ENCODE data around the gene TSPAN2. TPM values are rescaled to one million over a fixed set of nuclear protein-coding genes. Genes with fewer than 3 reads are reported as not detected.

Gene TSPAN2
- total RNA-seq, 4 donors from 2014 or later = 0.83 to 7.6 (median 3.9) TPM

GRCh38 chr1:115088115-115088778, 1.1 kb downstream of the TSPAN2 start:
- DNase-seq = no peak
- TF ChIP-seq, protein P1, sequence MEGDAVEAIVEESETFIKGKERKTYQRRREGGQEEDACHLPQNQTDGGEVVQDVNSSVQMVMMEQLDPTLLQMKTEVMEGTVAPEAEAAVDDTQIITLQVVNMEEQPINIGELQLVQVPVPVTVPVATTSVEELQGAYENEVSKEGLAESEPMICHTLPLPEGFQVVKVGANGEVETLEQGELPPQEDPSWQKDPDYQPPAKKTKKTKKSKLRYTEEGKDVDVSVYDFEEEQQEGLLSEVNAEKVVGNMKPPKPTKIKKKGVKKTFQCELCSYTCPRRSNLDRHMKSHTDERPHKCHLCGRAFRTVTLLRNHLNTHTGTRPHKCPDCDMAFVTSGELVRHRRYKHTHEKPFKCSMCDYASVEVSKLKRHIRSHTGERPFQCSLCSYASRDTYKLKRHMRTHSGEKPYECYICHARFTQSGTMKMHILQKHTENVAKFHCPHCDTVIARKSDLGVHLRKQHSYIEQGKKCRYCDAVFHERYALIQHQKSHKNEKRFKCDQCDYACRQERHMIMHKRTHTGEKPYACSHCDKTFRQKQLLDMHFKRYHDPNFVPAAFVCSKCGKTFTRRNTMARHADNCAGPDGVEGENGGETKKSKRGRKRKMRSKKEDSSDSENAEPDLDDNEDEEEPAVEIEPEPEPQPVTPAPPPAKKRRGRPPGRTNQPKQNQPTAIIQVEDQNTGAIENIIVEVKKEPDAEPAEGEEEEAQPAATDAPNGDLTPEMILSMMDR (IDR thresholded peaks at IDR 0.05) = no peak
- no peak for TF ChIP-seq POLR2A (IDR thresholded peaks at IDR 0.05)
- intact Hi-C loops (cut with DNase I) = no loop called here
- H3K9me3 ChIP-seq = no peaks in the 10 kb centered on the region
- 57 to 79% methylated on average over 5 of the region's 5 CpGs for WGBS, 2 donors
- H3K36me3 ChIP-seq = no peaks in the 10 kb centered on the region
- peak overlapping the region; percentile 67 to 91 (median 88) for H3K27ac ChIP-seq
- H3K4me1 ChIP-seq = peaks cover 0 to 59% (median 8%) of the 10 kb centered on the region in 3 donors
- peaks cover 0 to 15% (median 0%) of the 10 kb centered on the region in 4 donors for H3K27me3 ChIP-seq
- H3K4me3 ChIP-seq = peak overlapping the region in 3 of 4 donors; percentile 65 to 81 (median 69)

DNA sequence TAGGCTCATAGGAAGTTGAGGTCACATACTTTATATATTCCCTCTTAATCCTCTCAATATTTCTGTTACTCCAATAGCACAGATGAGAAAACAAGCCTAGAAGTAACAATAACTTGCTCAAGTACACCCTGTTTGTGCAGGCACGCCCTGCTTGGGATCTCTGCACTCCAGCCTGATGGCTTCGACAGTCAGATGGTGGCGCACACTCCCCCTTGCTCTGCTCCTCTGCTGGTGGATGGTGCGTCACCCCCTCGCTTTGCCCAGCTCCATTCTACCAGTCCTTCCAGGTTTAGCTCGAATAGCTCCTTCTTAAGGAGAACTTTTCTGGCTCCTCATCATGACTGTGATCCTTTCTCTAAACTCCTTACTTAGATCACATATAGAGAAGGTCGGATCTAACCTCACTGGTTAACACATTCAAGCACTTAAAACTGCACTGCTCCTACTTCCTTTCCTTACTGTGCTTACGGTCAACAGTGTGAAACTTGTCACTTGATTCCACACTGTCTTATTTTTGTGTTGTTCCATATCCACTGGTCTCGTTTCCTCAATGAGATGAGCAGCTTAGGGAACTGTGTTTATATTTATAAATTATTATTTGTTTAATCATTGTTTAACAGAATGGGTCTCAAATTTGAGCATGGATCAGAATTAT, 3.0 kb downstream of the TSPAN2 start:
- no peak for DNase-seq
- WGBS, 2 donors = 69 to 73% methylated on average over 9 of the region's 9 CpGs
- intact Hi-C loops (cut with DNase I) = no loop called here
- Histone ChIP-seq H3K4me3 (no peak overlapping the region), H3K36me3 (no peaks in the 10 kb centered on the region), H3K27me3 (peaks cover 0 to 15% (median 0%) of the 10 kb centered on the region in 4 donors), H3K4me1 (peaks cover 0 to 62% (median 8%) of the 10 kb centered on the region in 3 donors), H3K27ac (peak overlapping the region in 3 of 4 donors; percentile 69 to 74 (median 74)), H3K9me3 (no peaks in the 10 kb centered on the region)
- no peak for TF ChIP-seq POLR2A (IDR thresholded peaks at IDR 0.05)
- TF ChIP-seq, protein P1 (IDR thresholded peaks at IDR 0.05) = no peak

DNA sequence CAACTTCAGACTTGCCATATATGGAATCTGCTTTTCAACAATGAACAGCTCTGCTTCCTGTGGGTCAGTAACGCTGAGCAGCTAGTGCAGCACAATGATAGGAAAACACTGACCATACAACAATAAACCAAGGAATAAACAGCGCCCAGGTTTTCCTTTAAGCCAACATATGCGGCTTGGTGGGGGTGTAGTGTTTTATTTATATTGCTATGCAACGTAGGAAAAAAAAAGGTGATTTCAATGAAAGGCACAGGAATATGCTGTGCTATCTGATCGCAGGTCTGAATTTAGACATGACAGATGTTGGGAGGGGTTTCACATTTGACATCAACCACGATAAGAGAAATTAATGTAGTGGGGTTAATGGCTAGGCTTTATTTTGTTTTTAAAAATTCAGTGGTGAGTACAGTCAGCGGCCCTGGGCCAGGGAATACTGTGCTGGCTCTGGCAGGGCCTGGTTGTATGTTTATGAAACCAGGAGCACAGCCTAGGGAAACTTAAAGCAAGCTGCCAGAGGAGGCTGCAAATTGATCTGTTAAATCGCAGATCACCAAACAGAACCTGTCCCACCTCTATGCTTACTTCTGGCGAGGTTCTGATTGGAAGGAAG, 4.3 kb downstream of the TSPAN2 start:
- no peaks in the 10 kb centered on the region for H3K9me3 ChIP-seq
- H3K4me3 ChIP-seq = peak overlapping the region in 1 of 4 donors; percentile 16
- TF ChIP-seq, protein P1 (IDR thresholded peaks at IDR 0.05) = no peak
- TF ChIP-seq POLR2A (IDR thresholded peaks at IDR 0.05) = no peak
- intact Hi-C loops (cut with DNase I) = no loop called here
- peak overlapping the region in 3 of 4 donors; percentile 69 to 74 (median 74) for H3K27ac ChIP-seq
- H3K27me3 ChIP-seq = peaks cover 0 to 15% (median 0%) of the 10 kb centered on the region in 4 donors
- no peak for DNase-seq
- peaks cover 0 to 55% (median 5%) of the 10 kb centered on the region in 3 donors for H3K4me1 ChIP-seq
- 40 to 45% methylated on average over 8 to 9 of the region's 9 CpGs for WGBS, 2 donors
- H3K36me3 ChIP-seq = no peaks in the 10 kb centered on the region

GRCh38 chr1:115082949-115083348, 6.4 kb downstream of the TSPAN2 start:
- TF ChIP-seq POLR2A (IDR thresholded peaks at IDR 0.05) = no peak
- TF ChIP-seq, protein P1 (IDR thresholded peaks at IDR 0.05) = no peak
- 64 to 85% methylated on average over 6 of the region's 6 CpGs for WGBS, 2 donors

DNA sequence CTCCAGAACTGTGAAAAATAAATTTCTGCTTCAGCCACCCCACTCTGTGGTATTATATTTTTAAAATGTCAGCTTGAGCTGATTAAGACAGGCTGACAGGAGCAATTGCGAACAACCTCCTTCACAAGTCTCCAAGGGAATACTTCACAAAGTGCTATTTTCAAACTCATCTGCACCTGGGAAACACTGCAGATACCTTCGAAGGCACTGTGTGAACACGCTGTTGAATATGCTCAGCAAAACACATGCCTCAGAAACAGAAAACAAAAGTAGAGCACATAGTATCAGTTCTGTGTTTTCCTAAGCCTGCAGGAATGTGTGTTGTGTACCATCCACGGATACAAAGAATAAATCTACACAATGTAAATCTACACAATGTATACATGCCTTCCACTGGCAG, 10.6 kb downstream of the TSPAN2 start:
- Histone ChIP-seq H3K4me3 (no peak overlapping the region), H3K9me3 (no peaks in the 10 kb centered on the region), H3K27ac (no peak overlapping the region), H3K36me3 (no peaks in the 10 kb centered on the region), H3K27me3 (peaks cover 0 to 6% (median 0%) of the 10 kb centered on the region in 4 donors), H3K4me1 (peaks cover 0 to 22% (median 14%) of the 10 kb centered on the region in 3 donors)
- TF ChIP-seq POLR2A (IDR thresholded peaks at IDR 0.05) = no peak
- TF ChIP-seq, protein P1 (IDR thresholded peaks at IDR 0.05) = no peak
- 59 to 80% methylated on average over 4 of the region's 4 CpGs for WGBS, 2 donors
- intact Hi-C loops (cut with DNase I) = no loop called here
- no peak for DNase-seq

More at GRCh38 chr1:115082949-115083348, 6.4 kb downstream of the TSPAN2 start:
- Histone ChIP-seq H3K4me3 (no peak overlapping the region), H3K27me3 (no peaks in the 10 kb centered on the region), H3K4me1 (peaks cover 0 to 34% (median 0%) of the 10 kb centered on the region in 3 donors), H3K36me3 (no peaks in the 10 kb centered on the region), H3K9me3 (no peaks in the 10 kb centered on the region), H3K27ac (no peak overlapping the region)
- intact Hi-C loops (cut with DNase I) = no loop called here
- no peak for DNase-seq

Measured in esophagus squamous epithelium (tissue), 5 donors.